Astrocyte of the spinal cord (primary cell): ENCODE data around the gene MZB1.

Source experiments
- DNase-seq: peaks from one replicate; pipeline ENCODE4 v3.0.0; 2011; ENCODE audit warnings: low read depth, low spot score
- H3K4me3 ChIP-seq: 2 replicates; pipeline ENCODE4 v1.5.1; 2011; ENCODE audit warnings: low read depth, mild to moderate bottlenecking, low read length, moderate library complexity
- CTCF ChIP-seq: IDR thresholded peaks from 2 replicates; pipeline ENCODE4 v1.5.1; 2012; ENCODE audit warnings: low read depth, mild to moderate bottlenecking, low read length, inconsistent platforms
- in situ Hi-C: cut with HindIII; loops from 2 replicates; pipeline ENCODE4 v1.10.0; 2017; ENCODE audit warnings: low sequenced_read_pairs

MZB1 gene

GRCh38 chr5:139389701-139390638 is at the start of gene MZB1:
TSS of gene MZB1 (minus strand) at chr5:139389913. CDS start at chr5:139389856, 57 bp downstream.
- DNase-seq = no peak
- in situ Hi-C loops = no loop called here
- TF ChIP-seq CTCF = no peak
- H3K4me3 ChIP-seq = no peak within 1 kb of the TSS

GRCh38 chr5:139439013-139439903 is 49.5 kb upstream of the MZB1 start, which contains the start of gene DNAJC18:
TSS of gene DNAJC18 (minus strand) at chr5:139439525. CDS start at chr5:139439445, 80 bp downstream.
- no peak for TF ChIP-seq CTCF
- H3K4me3 ChIP-seq = peak within 1 kb of the TSS; percentile 65
- in situ Hi-C loops = no loop called here
- peak; percentile 88 for DNase-seq

- H3K4me3 ChIP-seq = peak overlapping the region; percentile 65
- no peak for TF ChIP-seq CTCF
- no peak for DNase-seq
- in situ Hi-C loops = no loop called here
Measured at GRCh38 chr5:139438707-139439012, 48.9 kb upstream of the MZB1 start.

GRCh38 chr5:139435676-139436075 is 46.0 kb upstream of the MZB1 start:
- in situ Hi-C loops = no loop called here
- no peak for DNase-seq
- H3K4me3 ChIP-seq = no peak overlapping the region
- TF ChIP-seq CTCF = no peak

- no peak for DNase-seq
- no peak for TF ChIP-seq CTCF
- in situ Hi-C loops = no loop called here
- H3K4me3 ChIP-seq = no peak overlapping the region
Measured at GRCh38 chr5:139431706-139432105, 42.0 kb upstream of the MZB1 start.

- no peak for DNase-seq
- TF ChIP-seq CTCF = no peak
- in situ Hi-C loops = no loop called here
- no peak overlapping the region for H3K4me3 ChIP-seq
Measured at GRCh38 chr5:139430015-139430414, 40.3 kb upstream of the MZB1 start.
